ENCODE data around the gene BDP1. TPM values are rescaled to one million over a fixed set of nuclear protein-coding genes. Genes with fewer than 3 reads are reported as not detected.

The BDP1 gene
- polyA plus RNA-seq, 1 of the 3 experiments (the other 2 are of a cell fraction) = 4.4 TPM

- Histone ChIP-seq H3K4me3 (ENCODE audit: low read depth in 2 of 2, low read length in 1 of 2) (no peak overlapping the region), H3K27me3 (ENCODE audit: insufficient read depth) (no peaks in the 10 kb centered on the region), H3K4me2 (no peak overlapping the region), H3K9ac (no peak overlapping the region), H3K79me2 (ENCODE audit: insufficient read depth) (peaks cover 57% of the 10 kb centered on the region), H2AFZ (ENCODE audit: low read depth) (no peak overlapping the region), H3K9me2 (no peaks in the 10 kb centered on the region), H3K9me3 (no peaks in the 10 kb centered on the region), H3F3A (replicated peaks; ENCODE audit: insufficient read depth) (peaks cover 16% of the 10 kb centered on the region), H4K20me1 (ENCODE audit: insufficient read depth) (no peaks in the 10 kb centered on the region), H3K4me1 (ENCODE audit: control insufficient read depth in 1 of 2, insufficient read depth in 2 of 2, low read depth in 1 of 2, low read length in 1 of 2) (peaks cover 6 to 8% of the 10 kb centered on the region in 2 experiments; a peak in 2 of 4 replicates), H3K27ac (ENCODE audit: low read depth in 2 of 2, low read length in 1 of 2) (no peak overlapping the region), H3K36me3 (replicated peaks in 1 of 2; ENCODE audit: control insufficient read depth in 1 of 2, insufficient read depth in 2 of 2, low read length in 1 of 2) (no peaks in the 10 kb centered on the region)
- WGBS (ENCODE audit: low lambda C conversion rate) = 92% methylated on average over 2 of the region's 2 CpGs
- TF ChIP-seq MEF2A (IDR thresholded peaks at IDR 0.05; ENCODE audit: borderline replicate concordance, low read depth) (no peak), SIN3A (IDR thresholded peaks at IDR 0.05; ENCODE audit: borderline replicate concordance, low read depth, low read length) (no peak), FOSL2 (IDR thresholded peaks at IDR 0.05; ENCODE audit: borderline replicate concordance, low read depth) (no peak), GABPA (IDR thresholded peaks at IDR 0.05; ENCODE audit: low read depth) (no peak), POLR2AphosphoS5 (IDR thresholded peaks at IDR 0.05; ENCODE audit: low read depth, low read length) (no peak)
- POLR2A ChIA-PET = no interaction called here
- CTCF ChIA-PET = interaction anchor here (2.0 to 2.1 kb wide), 2 partner anchors 11 to 168 kb away, joined by 8 to 10 read pairs; no protein-coding TSS in a partner anchor
- no peak for DNase-seq
These were observed 134.5 kb downstream of the BDP1 start for GRCh38 chr5:71589903-71590302.

- no peaks in the 10 kb centered on the region for H3K9me2 ChIP-seq
- H3F3A ChIP-seq (replicated peaks; ENCODE audit: insufficient read depth) = peaks cover 8% of the 10 kb centered on the region
- DNase-seq = no peak
- peaks cover 0 to 2% of the 10 kb centered on the region in 2 experiments for H3K36me3 ChIP-seq (replicated peaks in 1 of 2; ENCODE audit: control insufficient read depth in 1 of 2, insufficient read depth in 2 of 2, low read length in 1 of 2)
- H3K4me2 ChIP-seq = no peak overlapping the region
- H3K79me2 ChIP-seq (ENCODE audit: insufficient read depth) = peaks cover 57% of the 10 kb centered on the region
- H3K9me3 ChIP-seq = no peaks in the 10 kb centered on the region
- H3K9ac ChIP-seq = no peak overlapping the region
- ChIA-PET POLR2A (no interaction called here), CTCF (interaction anchor here (0.9 to 2.1 kb wide), 3 partner anchors 10 to 167 kb away, joined by 3 to 10 read pairs (median 8); no protein-coding TSS in a partner anchor)
- TF ChIP-seq USF2 (IDR thresholded peaks at IDR 0.05; ENCODE audit: borderline replicate concordance, low read depth, low read length) (no peak), RCOR1 (IDR thresholded peaks at IDR 0.05; ENCODE audit: low read length) (no peak), NRF1 (IDR thresholded peaks at IDR 0.05; ENCODE audit: low read depth, low read length) (no peak), TCF12 (IDR thresholded peaks at IDR 0.05) (no peak), TEAD4 (IDR thresholded peaks at IDR 0.05; ENCODE audit: borderline replicate concordance, insufficient read depth) (no peak), EP300 (IDR thresholded peaks at IDR 0.05; ENCODE audit: borderline replicate concordance in 1 of 2, low read depth in 1 of 2, low read length in 1 of 2) (no peak), POLR2AphosphoS5 (IDR thresholded peaks at IDR 0.05; ENCODE audit: low read depth, low read length) (no peak), TAF1 (IDR thresholded peaks at IDR 0.05; ENCODE audit: borderline replicate concordance, low read depth, low read length) (no peak), EZH2phosphoT487 (IDR thresholded peaks at IDR 0.05; ENCODE audit: borderline replicate concordance, low read depth) (no peak), IRF3 (IDR thresholded peaks at IDR 0.05; ENCODE audit: low read depth, low read length) (no peak), NFIC (IDR thresholded peaks at IDR 0.05; ENCODE audit: borderline replicate concordance) (no peak), RXRA (IDR thresholded peaks at IDR 0.05; ENCODE audit: borderline replicate concordance, low read depth) (no peak)
- no peak overlapping the region for H3K27ac ChIP-seq (ENCODE audit: low read depth in 2 of 2, low read length in 1 of 2)
- H4K20me1 ChIP-seq (ENCODE audit: insufficient read depth) = no peaks in the 10 kb centered on the region
- H3K27me3 ChIP-seq (ENCODE audit: insufficient read depth) = no peaks in the 10 kb centered on the region
- no peak overlapping the region for H2AFZ ChIP-seq (ENCODE audit: low read depth)
- peaks cover 4 to 8% of the 10 kb centered on the region in 2 experiments; a peak in 2 of 4 replicates for H3K4me1 ChIP-seq (ENCODE audit: control insufficient read depth in 1 of 2, insufficient read depth in 2 of 2, low read depth in 1 of 2, low read length in 1 of 2)
- no peak overlapping the region for H3K4me3 ChIP-seq (ENCODE audit: low read depth in 2 of 2, low read length in 1 of 2)
These were observed 135.6 kb downstream of the BDP1 start for GRCh38 chr5:71591100-71591499.
